HEK293 (cell line): ENCODE data around the gene NDOR1.
A peak's percentile ranks its signal among the peaks of the same experiment; 100 is the strongest.

ENCODE experiments used
- BCL6B ChIP-seq: fragments of 450-650 bp; formaldehyde crosslinking; IDR thresholded peaks from 2 replicates; pipeline ENCODE4 v1.5.1; 2017; ENCODE audit warnings: missing biosample characterization, missing genetic modification characterization
- ELK4 ChIP-seq: IDR thresholded peaks from 2 replicates; pipeline ENCODE4 v1.6.1; 2011; ENCODE audit warnings: mild to moderate bottlenecking, low read depth, low read length, borderline replicate concordance
- GFI1B ChIP-seq: fragments of 450-650 bp; formaldehyde crosslinking; IDR thresholded peaks from 2 replicates; pipeline ENCODE4 v1.5.1; 2016; ENCODE audit warnings: missing biosample characterization, missing genetic modification characterization
- GLI2 ChIP-seq: fragments of 450-650 bp; formaldehyde crosslinking; IDR thresholded peaks from 2 replicates; pipeline ENCODE4; 2017; ENCODE audit warnings: missing biosample characterization, missing genetic modification characterization, low read depth, borderline replicate concordance
- MYNN ChIP-seq: fragments of 450-650 bp; formaldehyde crosslinking; IDR thresholded peaks from 2 replicates; pipeline ENCODE4 v1.5.1; 2016; ENCODE audit warnings: missing biosample characterization, missing genetic modification characterization, borderline replicate concordance
- PATZ1 ChIP-seq: fragments of 450-650 bp; formaldehyde crosslinking; IDR thresholded peaks from 2 replicates; pipeline ENCODE4 v1.5.1; 2016; ENCODE audit warnings: missing biosample characterization, missing genetic modification characterization
- REST ChIP-seq: fragments of 450-650 bp; formaldehyde crosslinking; IDR thresholded peaks from 2 replicates; pipeline ENCODE4 v1.5.1; 2016; ENCODE audit warnings: missing biosample characterization, missing genetic modification characterization
- SP2 ChIP-seq: fragments of 450-650 bp; formaldehyde crosslinking; IDR thresholded peaks from 2 replicates; pipeline ENCODE4 v1.5.1; 2016; ENCODE audit warnings: missing biosample characterization, missing genetic modification characterization
- SP3 ChIP-seq: fragments of 450-650 bp; formaldehyde crosslinking; IDR thresholded peaks from 2 replicates; pipeline ENCODE4 v1.5.1; 2016; ENCODE audit warnings: missing biosample characterization, missing genetic modification characterization
- TCF7L2 ChIP-seq: IDR thresholded peaks from 2 replicates; pipeline ENCODE4 v1.6.1; 2011; ENCODE audit warnings: low read depth, mild to moderate bottlenecking, inconsistent platforms, low read length, moderate library complexity, borderline replicate concordance
- TRIM28 ChIP-seq: IDR thresholded peaks from 2 replicates; pipeline ENCODE4 v1.6.1; 2011; ENCODE audit warnings: low read length, control low read depth, borderline replicate concordance
- ZFHX2 ChIP-seq: fragments of 450-650 bp; formaldehyde crosslinking; conservative IDR thresholded peaks from 2 replicates; pipeline ENCODE4 v1.5.1; 2016; ENCODE audit warnings: missing biosample characterization, missing genetic modification characterization
- ZNF10 ChIP-seq: fragments of 450-650 bp; formaldehyde crosslinking; IDR thresholded peaks from 2 replicates; pipeline ENCODE4 v1.5.1; 2017; ENCODE audit warnings: missing biosample characterization, missing genetic modification characterization
- ZNF138 ChIP-seq: fragments of 450-650 bp; formaldehyde crosslinking; IDR thresholded peaks from 2 replicates; pipeline ENCODE4 v1.5.1; 2016; ENCODE audit warnings: missing biosample characterization, missing genetic modification characterization, borderline replicate concordance
- ZNF18 ChIP-seq: fragments of 450-650 bp; formaldehyde crosslinking; IDR thresholded peaks from 2 replicates; pipeline ENCODE4 v1.5.1; 2016; ENCODE audit warnings: missing biosample characterization, missing genetic modification characterization
- ZNF202 ChIP-seq: fragments of 450-650 bp; formaldehyde crosslinking; IDR thresholded peaks from 2 replicates; pipeline ENCODE4 v1.5.1; 2016; ENCODE audit warnings: missing biosample characterization, missing genetic modification characterization, borderline replicate concordance
- ZNF280D ChIP-seq: fragments of 450-650 bp; formaldehyde crosslinking; IDR thresholded peaks from 2 replicates; pipeline ENCODE4 v1.5.1; 2016; ENCODE audit warnings: missing biosample characterization, missing genetic modification characterization
- ZNF335 ChIP-seq: fragments of 450-650 bp; formaldehyde crosslinking; conservative IDR thresholded peaks from 2 replicates; pipeline ENCODE4 v1.5.1; 2016; ENCODE audit warnings: missing biosample characterization, missing genetic modification characterization
- ZNF473 ChIP-seq: fragments of 450-650 bp; formaldehyde crosslinking; IDR thresholded peaks from 2 replicates; pipeline ENCODE4 v1.5.1; 2017; ENCODE audit warnings: missing biosample characterization, missing genetic modification characterization
- ZNF558 ChIP-seq: fragments of 450-650 bp; formaldehyde crosslinking; IDR thresholded peaks from 2 replicates; pipeline ENCODE4 v1.5.1; 2016; ENCODE audit warnings: missing biosample characterization, missing genetic modification characterization
- ZNF639 ChIP-seq: fragments of 450-650 bp; formaldehyde crosslinking; IDR thresholded peaks from 2 replicates; pipeline ENCODE4 v1.5.1; 2016; ENCODE audit warnings: missing biosample characterization, missing genetic modification characterization
- ZNF660 ChIP-seq: fragments of 450-650 bp; IDR thresholded peaks from 2 replicates; pipeline ENCODE4 v1.5.1; 2018; ENCODE audit warnings: missing biosample characterization, mild to moderate bottlenecking, missing genetic modification characterization
- ZNF704 ChIP-seq: fragments of 450-650 bp; formaldehyde crosslinking; IDR thresholded peaks from 2 replicates; pipeline ENCODE4 v1.5.1; 2016; ENCODE audit warnings: missing biosample characterization, missing genetic modification characterization

NDOR1 gene

GRCh38 chr9:137188490-137189296, 16.8 kb upstream of the NDOR1 start, which contains the start of the genes ANAPC2 and SSNA1 (continued):
- TF ChIP-seq ZNF280D (tag by site-specific recombination): no peak; the same call in 1 of the 2 replicates
- TF ChIP-seq SP3 (tag by site-specific recombination): no peak; the same call in none of the 2 replicates
- no peak for TF ChIP-seq ZNF18 (tag by site-specific recombination)
- TF ChIP-seq SP2 (tag by site-specific recombination): peak; percentile 65
- TF ChIP-seq ZNF660: peak; percentile 80
- no peak for TF ChIP-seq ZNF473 (tag by site-specific recombination)
- TF ChIP-seq ZNF704 (tag by site-specific recombination): no peak
- no peak for TF ChIP-seq TRIM28
- no peak for TF ChIP-seq ZNF138 (tag by site-specific recombination)
- no peak for TF ChIP-seq ZNF10 (tag by site-specific recombination)
- TF ChIP-seq GFI1B (tag by site-specific recombination): no peak; the same call in 1 of the 2 replicates
- no peak for TF ChIP-seq ZNF558 (tag by site-specific recombination)
- TF ChIP-seq ZNF639 (tag by site-specific recombination): peak; percentile 92; the same call in 1 of the 2 replicates
- no peak for TF ChIP-seq ZNF202 (tag by site-specific recombination)
- TF ChIP-seq TCF7L2: no peak
- peak; percentile 88 for TF ChIP-seq ZNF335 (tag by site-specific recombination)
- TF ChIP-seq ZFHX2 (tag by site-specific recombination): peak; percentile 53
- peak; percentile 87 for TF ChIP-seq PATZ1 (tag by site-specific recombination)
- TF ChIP-seq REST (tag by site-specific recombination): no peak
- TF ChIP-seq GLI2 (tag by site-specific recombination): no peak
- no peak for TF ChIP-seq ELK4
- TF ChIP-seq BCL6B (tag by site-specific recombination): no peak
- TF ChIP-seq MYNN (tag by site-specific recombination): no peak
